HepG2 (cell line): Measurements from ENCODE around the gene CCDC6. TPM values are rescaled to one million over a fixed set of nuclear protein-coding genes. Genes with fewer than 3 reads are reported as not detected.

Source experiments
- ATF1 ChIP-seq: IDR thresholded peaks from 2 replicates; pipeline ENCODE4 v1.6.1; 2016; ENCODE audit warnings: mild to moderate bottlenecking, control low read depth
- BCL3 ChIP-seq: sonication (generic); formaldehyde crosslinking; IDR thresholded peaks from 2 replicates; pipeline ENCODE4 v1.5.1; 2020; ENCODE audit warnings: mild to moderate bottlenecking, missing genetic modification reagents, moderate library complexity
- CBX5 ChIP-seq: sonication (generic); formaldehyde crosslinking; IDR thresholded peaks from 2 replicates; pipeline ENCODE4 v1.4.0; 2020; ENCODE audit warnings: missing genetic modification reagents, borderline replicate concordance
- CC2D1A ChIP-seq: sonication (generic); formaldehyde crosslinking; IDR thresholded peaks from 2 replicates; pipeline ENCODE4 v1.8.1; 2023; ENCODE audit warnings: mild to moderate bottlenecking, missing genetic modification reagents
- CEBPB ChIP-seq: IDR thresholded peaks from 2 replicates; pipeline ENCODE4 v1.6.1; 2011; ENCODE audit warnings: low read depth, low read length, improper control_type of control experiment, borderline replicate concordance
- ELF4 ChIP-seq: sonication (generic); formaldehyde crosslinking; IDR thresholded peaks from 2 replicates; pipeline ENCODE4 v1.5.0; 2020; ENCODE audit warnings: missing genetic modification reagents, mild to moderate bottlenecking, moderate library complexity, borderline replicate concordance
- FLYWCH1 ChIP-seq: sonication (generic); formaldehyde crosslinking; IDR thresholded peaks from 2 replicates; pipeline ENCODE4 v1.8.1; 2023; ENCODE audit warnings: mild to moderate bottlenecking, missing genetic modification reagents
- FOXA1 ChIP-seq, 2 experiments: fragments of 450-650 bp in 1 of 2; sonication (generic) in 1 of 2; formaldehyde crosslinking in 1 of 2; IDR thresholded peaks; 2 replicates each; pipeline versions ENCODE4 v1.4.0 to v1.6.1; 2016 to 2020; ENCODE audit warnings: missing genetic modification reagents in 1 of 2
- MAFK ChIP-seq, 2 experiments: IDR thresholded peaks in 1 of 2; conservative IDR thresholded peaks in 1 of 2; 2 replicates each; pipeline ENCODE4 v1.6.1; 2011; ENCODE audit warnings: improper control_type of control experiment in 2 of 2, low read length in 2 of 2
- MEF2D ChIP-seq: sonication (generic); formaldehyde crosslinking; IDR thresholded peaks from 2 replicates; pipeline ENCODE4 v1.5.1; 2020; ENCODE audit warnings: mild to moderate bottlenecking, missing genetic modification reagents
- MLLT10 ChIP-seq: sonication (generic); formaldehyde crosslinking; IDR thresholded peaks from 2 replicates; pipeline ENCODE4 v1.4.0; 2020; ENCODE audit warnings: missing genetic modification reagents
- PBX3 ChIP-seq: sonication (generic); formaldehyde crosslinking; IDR thresholded peaks from 2 replicates; pipeline ENCODE4 v1.8.1; 2023; ENCODE audit warnings: missing genetic modification reagents, inconsistent platforms, borderline replicate concordance
- POLR2AphosphoS5 ChIP-seq: IDR thresholded peaks from 2 replicates; pipeline ENCODE4 v1.6.1; 2012; ENCODE audit warnings: low read depth, low read length
- SRSF1 ChIP-seq: fragments of 200-400 bp; formaldehyde crosslinking; optimal IDR thresholded peaks from 2 replicates; pipeline ENCODE3; 2017; ENCODE audit warnings: mild to moderate bottlenecking, low read depth, low read length, moderate library complexity
- TSC22D2 ChIP-seq: sonication (generic); formaldehyde crosslinking; IDR thresholded peaks from 2 replicates; pipeline ENCODE4 v1.5.1; 2020; ENCODE audit warnings: missing genetic modification reagents, mild to moderate bottlenecking, borderline replicate concordance
- UBTF ChIP-seq: sonication (generic); formaldehyde crosslinking; IDR thresholded peaks from 2 replicates; pipeline ENCODE4 v1.4.0; 2020; ENCODE audit warnings: mild to moderate bottlenecking, missing genetic modification reagents
- ZNF572 ChIP-seq: sonication (generic); formaldehyde crosslinking; IDR thresholded peaks from 2 replicates; pipeline ENCODE4 v1.5.1; 2020; ENCODE audit warnings: mild to moderate bottlenecking, missing genetic modification reagents
- polyA plus RNA-seq, 8 experiments: library from polyadenylated mRNA; depleted of rRNA in 3 of 8; stranded (reverse) in 7 of 8; unstranded in 1 of 8; fragments of >200 nt; fragmentation: Illumina TruSeq in 4 of 8; extraction: Trizol in 4 of 8; gene quantifications; 2 replicates each; pipeline versions ENCODE4 v1.2.1 to v1.2.3, GENCODE V29; 2011 to 2016; ENCODE audit warnings: low read depth in 4 of 8, missing spikeins in 1 of 8, mixed read lengths in 1 of 8; ENCODE audit not compliant: insufficient read depth in 1 of 8
- total RNA-seq, 5 experiments: library from RNA; depleted of rRNA; stranded (reverse); fragments of >200 nt; fragmentation: Illumina TruSeq; extraction: Trizol; gene quantifications; 2 replicates each; pipeline ENCODE4 v1.2.3, GENCODE V29; 2016; ENCODE audit warnings: low read depth in 1 of 5
- TF ChIP-seq, protein P1 (sequence below): IDR thresholded peaks from 2 replicates; pipeline ENCODE4 v1.6.1; 2016; ENCODE audit warnings: missing biosample characterization, missing genetic modification reagents, low read depth
- TF ChIP-seq, protein P2 (sequence below): sonication (generic); formaldehyde crosslinking; IDR thresholded peaks from 2 replicates; pipeline ENCODE4 v1.4.0; 2020; ENCODE audit warnings: missing genetic modification reagents
- TF ChIP-seq, protein P3 (sequence below): sonication (generic); formaldehyde crosslinking; IDR thresholded peaks from 2 replicates; pipeline ENCODE4 v1.8.0; 2023; ENCODE audit warnings: mild to moderate bottlenecking, missing genetic modification reagents

The CCDC6 gene
- total and polyA plus RNA-seq, 2 of the 13 experiments (the other 11 are each of a cell fraction or from before 2014, with no cell fraction given): 17.9 to 18.3 TPM

- TF ChIP-seq, protein P1, sequence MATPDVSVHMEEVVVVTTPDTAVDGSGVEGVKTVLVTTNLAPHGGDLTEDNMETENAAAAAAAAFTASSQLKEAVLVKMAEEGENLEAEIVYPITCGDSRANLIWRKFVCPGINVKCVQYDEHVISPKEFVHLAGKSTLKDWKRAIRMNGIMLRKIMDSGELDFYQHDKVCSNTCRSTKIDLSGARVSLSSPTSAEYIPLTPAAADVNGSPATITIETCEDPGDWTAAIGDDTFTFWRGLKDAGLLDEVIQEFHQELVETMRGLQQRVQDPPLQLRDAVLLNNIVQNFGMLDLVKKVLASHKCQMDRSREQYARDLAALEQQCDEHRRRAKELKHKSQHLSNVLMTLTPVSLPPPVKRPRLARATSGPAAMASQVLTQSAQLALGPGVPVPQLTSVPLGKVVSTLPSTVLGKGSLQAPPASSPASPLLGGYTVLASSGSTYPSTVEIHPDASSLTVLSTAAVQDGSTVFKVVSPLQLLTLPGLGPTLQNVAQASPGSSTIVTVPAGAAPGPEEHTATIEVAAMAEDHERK (CRISPR knock-in tag): no peak
- TF ChIP-seq PBX3 (no peak), UBTF (peak; percentile 98), ATF1 (CRISPR knock-in tag) (0 out of 2 replicates have a peak, but pooled peaks have one; percentile 26), CBX5 (0 out of 2 replicates have a peak, but pooled peaks have one; percentile 39), MLLT10 (CRISPR knock-in tag) (no peak), ELF4 (CRISPR knock-in tag) (no peak), POLR2AphosphoS5 (peak; percentile 62), SRSF1 (peak; percentile 26), MEF2D (peak; percentile 92), CEBPB (no peak), FOXA1 (IDR thresholded peaks at IDR 0.05) (no peak), FOXA1 (CRISPR knock-in tag; IDR thresholded peaks at IDR 0.05) (no peak; the same call in 1 of the 2 replicates), CC2D1A (CRISPR knock-in tag) (no peak), TSC22D2 (CRISPR knock-in tag) (no peak), MAFK (conservative IDR thresholded peaks at IDR 0.05 in 1 of 2, IDR thresholded peaks at IDR 0.05 in 1 of 2; ENCODE audit: low read length in 2 of 2) (no peak), ZNF572 (no peak), FLYWCH1 (CRISPR knock-in tag) (no peak), BCL3 (CRISPR knock-in tag) (peak; percentile 42; the same call in 1 of the 2 replicates)
- TF ChIP-seq, protein P2, sequence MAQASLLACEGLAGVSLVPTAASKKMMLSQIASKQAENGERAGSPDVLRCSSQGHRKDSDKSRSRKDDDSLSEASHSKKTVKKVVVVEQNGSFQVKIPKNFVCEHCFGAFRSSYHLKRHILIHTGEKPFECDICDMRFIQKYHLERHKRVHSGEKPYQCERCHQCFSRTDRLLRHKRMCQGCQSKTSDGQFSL: no peak
- TF ChIP-seq, protein P3, sequence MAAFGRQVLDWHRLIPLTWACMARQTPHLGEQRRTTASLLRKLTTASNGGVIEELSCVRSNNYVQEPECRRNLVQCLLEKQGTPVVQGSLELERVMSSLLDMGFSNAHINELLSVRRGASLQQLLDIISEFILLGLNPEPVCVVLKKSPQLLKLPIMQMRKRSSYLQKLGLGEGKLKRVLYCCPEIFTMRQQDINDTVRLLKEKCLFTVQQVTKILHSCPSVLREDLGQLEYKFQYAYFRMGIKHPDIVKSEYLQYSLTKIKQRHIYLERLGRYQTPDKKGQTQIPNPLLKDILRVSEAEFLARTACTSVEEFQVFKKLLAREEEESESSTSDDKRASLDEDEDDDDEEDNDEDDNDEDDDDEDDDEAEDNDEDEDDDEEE (CRISPR knock-in tag): no peak
Observed at GRCh38 chr10:59906417-59907202, at the start of gene CCDC6 (continued).
